SW 1271 (cell line): ENCODE results near the gene SLC28A1.
"Not testable (repeated sequence)": the region's sequence is repeated elsewhere in the genome, so short reads cannot be mapped to it uniquely, and the experiment has no call there.

ENCODE experiments used
- DNase-seq, 2 experiments: peaks; one replicate each; lab custom pipeline; 2025; lab: John Stamatoyannopoulos, UW

SLC28A1 gene

DNA sequence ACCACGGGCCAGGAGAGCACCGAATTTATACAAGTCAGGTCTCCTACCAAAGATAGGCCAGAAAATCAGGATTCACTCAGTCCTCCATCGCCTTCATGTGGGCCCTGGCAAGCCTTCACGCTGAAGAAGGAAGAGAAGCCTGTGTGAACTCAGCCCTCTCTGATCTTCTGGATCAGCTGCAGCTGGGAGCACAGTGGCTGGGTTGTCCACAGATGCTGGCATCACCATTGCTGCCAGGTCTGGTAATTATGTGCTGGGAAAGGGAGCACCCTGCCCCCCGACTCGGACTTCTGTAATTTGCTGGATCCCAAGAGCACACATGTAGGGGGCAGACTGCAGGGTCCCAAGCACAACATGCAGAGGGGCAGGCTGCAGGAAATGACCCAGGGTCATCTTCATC is 84.8 kb downstream of the SLC28A1 start:
- no peak for DNase-seq

DNA sequence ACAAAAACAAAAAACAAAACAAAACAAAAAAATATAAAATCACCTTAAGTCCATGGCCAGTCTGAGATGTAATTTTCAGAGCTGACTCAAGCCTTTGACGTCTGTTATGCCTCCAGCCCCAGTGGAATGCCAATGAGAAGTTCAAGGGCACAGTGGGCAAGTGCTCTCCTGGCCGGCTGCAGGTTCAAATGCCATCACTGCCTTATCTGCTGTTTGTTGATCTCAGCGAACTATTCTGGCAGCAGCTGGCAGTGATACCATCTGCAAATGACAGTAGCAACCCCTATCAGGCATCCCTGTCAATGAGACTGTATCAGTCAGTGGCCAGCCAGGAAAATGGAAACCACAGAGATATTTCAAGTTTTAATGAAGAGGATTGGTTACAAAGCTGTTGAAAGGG is 86.4 kb downstream of the SLC28A1 start:
- DNase-seq, result no peak

GRCh38 chr15:84973492-84974460 is 89.3 kb downstream of the SLC28A1 start:
- no peak for DNase-seq

DNA sequence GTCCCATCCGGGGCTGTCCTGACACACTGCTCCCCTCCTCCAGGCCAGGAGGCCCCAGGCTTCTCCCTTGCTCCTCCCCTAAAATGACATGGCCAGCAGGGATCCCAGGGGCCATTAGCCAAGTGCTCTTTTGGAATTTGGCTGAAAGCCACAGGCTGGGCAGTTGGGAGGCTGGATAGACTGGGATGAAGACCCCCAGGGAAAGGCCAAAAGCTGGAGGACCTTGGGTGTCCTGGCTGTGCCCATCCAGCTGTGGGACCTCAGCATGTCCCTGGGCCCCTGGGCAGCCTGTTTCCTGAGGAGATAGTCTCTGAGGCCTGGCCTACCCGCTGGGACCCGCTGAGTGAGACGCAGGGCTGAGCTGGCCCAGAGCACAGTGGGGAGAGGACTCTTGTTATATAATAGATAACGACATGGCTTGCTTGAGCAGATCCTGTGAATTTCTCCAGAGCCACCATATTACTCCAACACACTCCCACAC is 91.4 kb downstream of the SLC28A1 start:
- no peak for DNase-seq

DNA sequence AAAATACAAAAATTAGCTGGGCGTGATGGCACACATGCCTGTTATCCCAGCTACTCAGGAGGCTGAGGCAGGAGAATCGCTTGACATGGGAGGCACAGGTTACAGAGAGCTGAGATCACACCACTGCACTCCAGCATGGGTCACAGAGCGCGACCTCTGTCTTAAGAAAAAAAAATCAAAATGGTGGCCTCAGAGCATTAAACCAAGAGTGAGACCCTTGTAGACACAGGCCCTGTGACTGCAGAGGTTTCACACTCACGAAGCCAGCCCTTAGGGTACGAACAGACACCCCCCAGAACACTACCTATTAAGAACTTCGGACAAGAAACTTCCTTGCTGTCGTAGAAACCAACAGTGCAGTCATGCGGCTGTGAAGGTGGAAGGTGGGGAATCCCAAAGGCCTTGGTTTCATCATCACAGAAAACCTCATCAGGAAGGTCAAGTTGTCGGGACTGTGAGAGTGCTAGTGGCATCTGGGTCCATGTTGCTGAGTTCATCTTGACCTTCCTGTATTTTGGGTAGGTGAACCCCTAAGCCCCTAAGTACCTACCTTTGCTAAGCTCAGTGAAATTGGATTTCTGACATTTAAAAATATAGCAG is 92.4 kb downstream of the SLC28A1 start:
- DNase-seq, result no peak

DNA sequence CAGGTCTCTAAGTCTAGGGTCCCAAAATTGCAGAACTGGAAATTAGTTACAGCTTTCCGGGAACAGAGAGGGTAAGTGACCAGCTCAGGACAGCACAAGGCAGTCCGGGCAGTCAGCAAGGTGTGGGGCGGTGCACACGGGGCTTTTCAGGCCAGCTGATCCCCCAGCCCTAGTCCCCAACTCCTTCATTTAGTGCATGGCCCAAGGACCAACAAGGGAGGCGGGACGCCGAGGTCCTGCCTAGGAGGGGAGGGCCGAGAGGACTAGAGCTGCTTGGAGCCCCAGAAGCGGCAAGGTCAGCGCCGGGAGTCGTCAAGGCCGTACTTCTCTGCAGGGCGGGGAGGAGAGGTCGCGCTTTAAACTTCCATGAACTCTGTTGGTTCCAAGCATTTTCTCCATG is 95.2 kb downstream of the SLC28A1 start:
- DNase-seq, result no peak

GRCh38 chr15:84980196-84981053 is 96.0 kb downstream of the SLC28A1 start:
- DNase-seq, result peak; percentile 79 to 95

- DNase-seq, result peak; percentile 90 to 97
These were observed 96.7 kb downstream of the SLC28A1 start for GRCh38 chr15:84981054-84981710.

DNA sequence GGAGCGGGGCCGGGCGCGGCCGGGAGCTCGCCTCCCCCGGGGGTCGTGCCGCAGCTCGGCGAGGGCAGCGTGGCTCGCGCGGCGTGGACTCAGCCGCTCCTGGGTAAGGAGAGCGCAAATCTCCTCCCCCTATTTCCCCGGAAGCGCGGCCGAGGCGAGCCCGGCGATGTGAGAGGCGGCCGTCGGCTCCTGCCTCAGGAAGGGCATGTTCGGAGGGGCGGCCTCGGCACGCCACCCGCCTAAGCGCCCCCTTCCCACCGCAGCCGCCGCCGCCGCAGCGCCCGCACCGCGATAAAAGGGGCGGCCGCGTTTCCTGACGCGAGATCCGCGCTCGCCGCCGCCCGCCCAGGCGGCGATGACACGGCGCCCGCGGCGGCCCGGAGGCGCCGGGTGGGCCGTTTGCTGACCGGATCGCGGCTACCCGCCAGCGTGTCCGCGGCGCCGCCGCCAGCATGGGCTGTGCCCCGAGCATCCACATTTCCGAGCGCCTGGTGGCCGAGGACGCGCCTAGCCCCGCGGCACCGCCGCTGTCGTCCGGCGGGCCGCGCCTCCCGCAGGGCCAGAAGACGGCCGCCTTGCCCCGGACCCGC is 97.3 kb downstream of the SLC28A1 start, which contains the start of gene PDE8A:
Gene PDE8A (plus strand): TSS at position 146 of the 590 bp plus-strand sequence. CDS start 307 bp downstream, at position 453.
- DNase-seq, result peak in 1 of 2 experiments; percentile 57

DNA sequence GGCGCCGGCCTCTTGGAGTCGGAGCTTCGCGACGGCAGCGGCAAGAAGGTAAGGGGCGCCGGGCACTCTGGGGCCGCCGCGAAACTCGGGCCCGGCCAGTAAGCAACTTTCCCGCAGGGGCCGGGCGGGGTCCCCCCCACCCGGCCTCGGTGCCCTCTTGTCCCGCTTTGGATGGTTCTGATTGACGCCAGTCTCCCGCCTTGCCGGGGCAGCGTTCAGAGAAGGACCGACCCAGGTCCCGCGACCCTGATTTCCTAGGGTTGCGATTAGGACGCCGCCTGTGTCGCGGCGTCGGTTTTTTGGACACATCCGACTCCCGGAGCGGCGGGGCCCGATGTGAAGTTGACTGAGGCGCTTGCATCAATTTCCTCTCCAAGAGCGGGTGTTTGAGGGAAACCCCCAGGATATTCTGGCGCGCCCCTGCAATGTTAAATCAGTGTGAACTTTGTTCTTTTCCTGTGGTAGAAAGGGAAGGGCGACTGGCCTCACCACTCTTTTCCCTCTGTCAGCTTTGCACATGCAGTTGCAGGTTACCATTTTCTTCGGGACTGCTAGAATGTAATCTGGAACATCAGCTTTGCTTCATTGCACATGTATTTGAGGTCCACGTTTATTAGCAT is 97.9 kb downstream of the SLC28A1 start:
- no peak for DNase-seq

DNA sequence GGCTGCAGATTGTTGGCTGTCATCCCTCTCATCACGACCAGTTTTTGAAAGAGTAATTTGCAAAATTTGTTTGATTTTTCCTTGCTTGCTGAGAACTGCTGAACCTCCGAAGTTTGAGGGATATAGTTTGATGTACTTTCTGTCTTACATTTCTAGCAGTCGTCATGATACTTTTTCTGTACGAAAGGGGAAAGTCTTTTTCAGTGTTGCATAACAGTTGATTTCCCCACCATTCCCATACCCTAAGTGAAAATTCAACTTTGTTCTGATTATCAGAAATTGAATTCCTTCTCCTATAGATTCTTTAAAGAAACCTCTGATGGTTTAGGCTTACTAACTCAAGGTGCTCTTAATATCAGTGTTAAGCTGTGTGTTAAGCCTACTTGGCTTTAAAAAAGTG is 98.8 kb downstream of the SLC28A1 start:
- DNase-seq, result no peak

GRCh38 chr15:84983711-84984110 is 99.2 kb downstream of the SLC28A1 start:
- DNase-seq, result no peak

DNA sequence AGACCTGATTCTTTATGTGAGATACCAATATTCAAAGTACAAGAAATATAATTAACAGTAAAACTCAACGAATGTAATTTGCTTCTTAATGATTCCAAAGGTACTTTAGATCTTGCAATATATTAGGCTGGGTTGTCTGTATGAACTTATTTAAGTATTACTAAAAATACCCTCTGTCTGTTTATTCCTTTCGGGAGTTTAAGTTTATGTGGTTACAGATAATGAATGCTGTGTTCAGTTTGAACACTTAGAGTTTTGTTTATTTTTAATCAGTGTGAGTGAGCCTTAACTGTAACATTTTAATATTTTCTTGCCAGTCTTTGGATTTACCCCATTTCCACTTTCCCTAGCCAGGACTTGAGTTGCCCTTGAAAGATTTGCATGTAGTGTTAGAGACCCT is 100.7 kb downstream of the SLC28A1 start:
- no peak for DNase-seq

DNA sequence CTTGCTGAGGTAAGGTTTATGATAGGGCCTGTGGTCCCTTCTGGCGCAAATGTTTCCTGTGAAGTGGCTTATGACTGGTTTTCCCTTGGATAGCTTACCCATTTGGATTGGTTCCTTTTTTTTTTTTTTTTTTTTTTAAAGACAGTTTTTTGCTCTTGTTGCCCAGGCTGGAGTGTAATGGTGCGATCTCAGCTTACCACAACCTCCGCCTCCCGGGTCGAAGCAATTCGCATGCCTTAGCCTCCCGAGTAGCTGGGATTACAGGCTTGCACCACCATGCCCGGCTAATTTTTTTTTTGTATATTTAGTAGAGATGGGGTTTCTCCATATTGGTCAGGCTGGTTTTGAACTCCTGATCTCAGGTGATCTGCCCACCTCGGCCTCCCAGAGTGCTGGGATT is 102.9 kb downstream of the SLC28A1 start:
- DNase-seq, result not testable (repeated sequence)

DNA sequence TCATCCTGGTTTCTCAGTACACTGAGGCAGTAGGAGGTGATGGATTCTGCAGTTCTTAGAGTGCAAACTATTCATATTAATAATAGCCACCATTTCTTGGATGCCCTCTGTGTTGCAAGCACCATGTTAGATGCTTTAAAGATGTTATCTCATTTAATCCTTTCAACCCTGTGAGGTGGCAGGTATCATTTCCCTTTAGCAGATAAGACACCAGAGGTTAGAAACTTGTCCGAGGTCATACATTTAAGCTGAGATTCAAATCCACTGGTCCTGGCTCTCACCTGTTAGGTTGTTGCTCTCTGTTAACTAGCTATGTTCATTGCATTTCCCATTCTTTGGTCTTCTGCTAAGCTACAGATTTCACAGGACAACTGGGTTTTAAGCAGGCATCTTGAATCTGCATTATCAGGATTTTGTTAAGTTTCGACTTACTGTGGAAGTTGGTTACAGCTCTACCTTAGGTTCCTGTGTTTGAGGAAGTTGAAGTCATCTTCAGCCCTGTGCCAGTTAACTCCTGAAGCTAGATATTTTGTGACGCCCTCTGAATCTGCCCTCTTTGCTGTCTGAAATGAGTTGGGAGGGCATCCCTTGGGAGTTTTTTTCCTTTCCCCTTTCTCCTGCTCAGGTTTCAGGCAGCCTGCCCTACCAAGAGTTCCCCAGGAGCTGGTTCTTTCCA is 103.6 kb downstream of the SLC28A1 start:
- no peak for DNase-seq

- DNase-seq, result no peak
These were observed 104.6 kb downstream of the SLC28A1 start for GRCh38 chr15:84988909-84989644.

DNA sequence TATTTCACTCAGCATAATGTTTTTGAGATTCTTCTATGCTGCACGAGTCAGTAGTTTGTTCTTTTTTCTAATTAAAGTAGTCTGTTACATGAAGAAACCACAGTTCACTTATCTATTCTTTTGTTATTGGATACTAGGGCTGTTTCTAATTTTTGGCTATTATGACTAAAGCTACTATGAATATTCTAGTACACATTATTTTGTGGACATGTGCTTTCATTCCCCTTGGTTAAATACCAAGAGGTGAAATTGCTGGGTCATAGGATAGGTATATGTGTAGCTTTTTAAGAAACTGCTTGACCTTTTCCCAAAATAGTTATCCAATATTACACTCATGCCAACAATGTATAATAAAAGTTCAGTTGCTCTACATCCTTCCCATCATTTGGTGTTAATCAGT is 106.0 kb downstream of the SLC28A1 start:
- no peak for DNase-seq

DNA sequence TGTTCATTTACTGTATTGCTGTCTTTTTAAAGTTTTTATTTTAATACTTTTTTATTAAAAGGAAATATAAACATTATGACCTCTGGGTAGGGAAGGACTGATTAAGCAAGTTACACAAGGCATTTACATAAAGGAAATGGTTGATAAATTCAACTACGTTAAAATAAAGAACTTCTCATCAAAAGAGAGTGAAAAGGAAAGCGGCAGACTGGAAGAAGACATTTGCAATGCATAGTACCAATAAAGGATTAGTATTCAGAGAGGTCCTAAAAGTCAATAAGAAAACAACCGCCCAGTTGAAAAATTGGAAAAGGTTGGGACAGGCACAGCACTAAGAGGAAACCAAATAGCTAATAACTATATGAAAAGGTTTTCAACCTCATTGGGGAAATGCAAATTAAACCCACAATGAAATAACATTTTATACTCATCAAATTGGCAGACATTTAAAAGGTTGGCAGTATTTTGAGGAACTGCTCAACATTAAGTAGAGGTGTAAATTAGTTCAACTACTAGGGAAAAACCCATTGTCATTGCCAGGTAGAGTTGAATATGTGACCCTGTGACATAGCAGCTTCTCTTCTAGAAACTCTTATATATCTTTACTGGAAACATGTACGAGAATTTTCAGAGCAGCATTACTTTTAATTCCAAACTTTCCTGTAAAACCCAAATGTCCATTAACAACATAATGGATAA is 106.7 kb downstream of the SLC28A1 start:
- no peak for DNase-seq
